HCT116 (cell line): ENCODE results near the gene RNF212B. TPM values are rescaled to one million over a fixed set of nuclear protein-coding genes. Genes with fewer than 3 reads are reported as not detected.

ENCODE experiments used
- ATAC-seq: fragments of 200-7000 bp; cut with Tn5 transposase; 2 replicates; pipeline ENCODE4 v1.9.1; 2020; ENCODE audit warnings: mild to moderate bottlenecking, moderate library complexity
- BruUV-seq: library from RNA; stranded (reverse); fragments of 400-500 nt; replicated peaks from 2 replicates; lab custom pipeline; 2021; lab: Mats Ljungman, UMichigan
- CTCF ChIA-PET: fragments of 300-600 bp; sonication (Branson Sonifier 250); formaldehyde crosslinking; loops from one replicate; lab custom pipeline; 2021; ENCODE audit warnings: antibody characterized with exemption; lab: Charles Lee
- POLR2A ChIA-PET: fragments of 300-600, 350-600 bp; sonication (Branson Sonifier 250); formaldehyde crosslinking; loops from one replicate; lab custom pipeline; 2021; ENCODE audit warnings: antibody characterized with exemption; lab: Charles Lee
- RAD21 ChIA-PET, 2 experiments: fragments of 300-600 bp; sonication (Branson Sonifier 250); formaldehyde crosslinking; loops; one replicate each; lab custom pipeline; 2023; ENCODE audit warnings: low total read pairs in 2 of 2; ENCODE audit not compliant: uncharacterized antibody in 2 of 2, unreplicated experiment in 2 of 2, low non-redundant PET in 1 of 2; lab: Charles Lee
- DNase-seq: peaks from one replicate; pipeline ENCODE4 v3.0.0-alpha.2; 2010; ENCODE audit warnings: low read depth, low spot score
- H2AFZ ChIP-seq: fragments of 200-600 bp; shearing (Covaris generic), sonication (generic); 2 replicates; pipeline ENCODE4 v1.6.1; 2017; ENCODE audit warnings: low read depth, mixed run types, mixed read lengths, antibody characterized with exemption, low read length; ENCODE audit not compliant: poor library complexity, severe bottlenecking
- H3K27ac ChIP-seq: 2 replicates; pipeline ENCODE4 v1.5.1; 2012; ENCODE audit warnings: low read depth, low read length
- H3K27me3 ChIP-seq: fragments of 200-600 bp; sonication (generic); 2 replicates; pipeline ENCODE4 v1.6.1; 2016; ENCODE audit warnings: mixed run types, low read length, mixed read lengths; ENCODE audit not compliant: insufficient read depth
- H3K36me3 ChIP-seq, 2 experiments: fragments of 200-500 bp in 1 of 2; fragments of 200-600 bp in 1 of 2; sonication (Bioruptor generic) in 1 of 2; sonication (generic) in 1 of 2; 2 replicates each; pipeline versions ENCODE4 v1.5.1 to v1.6.1; 2014 to 2016; ENCODE audit warnings: low read length in 2 of 2, inconsistent platforms in 1 of 2, mixed read lengths in 1 of 2, mixed run types in 1 of 2; ENCODE audit not compliant: insufficient read depth in 2 of 2, control insufficient read depth in 1 of 2
- H3K4me1 ChIP-seq, 2 experiments: fragments of 200-600 bp in 1 of 2; sonication (generic) in 1 of 2; 2 replicates each; pipeline versions ENCODE4 v1.5.1 to v1.6.1; 2012 to 2017; ENCODE audit warnings: low read length in 2 of 2, inconsistent platforms in 1 of 2, mild to moderate bottlenecking in 1 of 2, mixed read lengths in 1 of 2, mixed run types in 1 of 2, moderate library complexity in 1 of 2; ENCODE audit not compliant: insufficient read depth in 2 of 2, control insufficient read depth in 1 of 2
- H3K4me2 ChIP-seq: fragments of 200-600 bp; sonication (generic); 2 replicates; pipeline ENCODE4 v1.6.1; 2017; ENCODE audit warnings: mixed run types, low read length, mixed read lengths
- H3K4me3 ChIP-seq, 2 experiments: fragments of 200-600 bp in 1 of 2; sonication (generic) in 1 of 2; replicated peaks in 1 of 2; 2 replicates each; pipeline ENCODE4 v1.5.1; 2011 to 2016; ENCODE audit warnings: low read length in 2 of 2, control low read depth in 1 of 2, low read depth in 1 of 2, mild to moderate bottlenecking in 1 of 2, mixed read lengths in 1 of 2, mixed run types in 1 of 2
- H3K79me2 ChIP-seq: fragments of 200-600 bp; sonication (generic); 2 replicates; pipeline ENCODE4 v1.6.1; 2017; ENCODE audit warnings: mild to moderate bottlenecking, mixed run types, low read length, moderate library complexity, mixed read lengths; ENCODE audit not compliant: insufficient read depth
- H3K9ac ChIP-seq: fragments of 200-600 bp; sonication (generic); 2 replicates; pipeline ENCODE4 v1.6.1; 2016; ENCODE audit warnings: low read length, mixed read lengths
- H3K9me2 ChIP-seq: fragments of 200-600 bp; sonication (generic), shearing (Covaris generic); 2 replicates; pipeline ENCODE4 v1.6.1; 2017; ENCODE audit warnings: mixed run types, mild to moderate bottlenecking, moderate library complexity; ENCODE audit not compliant: insufficient read depth
- H3K9me3 ChIP-seq, 2 experiments: fragments of 200-500 bp in 1 of 2; fragments of 200-600 bp in 1 of 2; sonication (Bioruptor generic) in 1 of 2; sonication (generic) in 1 of 2; 2 replicates each; pipeline ENCODE4 v1.6.1; 2014 to 2017; ENCODE audit warnings: low read length in 2 of 2, mixed read lengths in 2 of 2, inconsistent platforms in 1 of 2, low read depth in 1 of 2, mild to moderate bottlenecking in 1 of 2, mixed run types in 1 of 2, moderate library complexity in 1 of 2; ENCODE audit not compliant: control insufficient read depth in 1 of 2, insufficient read depth in 1 of 2
- H4K20me1 ChIP-seq: fragments of 200-600 bp; sonication (generic), shearing (Covaris generic); 2 replicates; pipeline ENCODE4 v1.6.1; 2017; ENCODE audit warnings: mixed run types, mild to moderate bottlenecking, moderate library complexity; ENCODE audit not compliant: insufficient read depth
- CBX3 ChIP-seq: IDR thresholded peaks from 2 replicates; pipeline ENCODE4 v1.6.1; 2012; ENCODE audit warnings: low read depth
- CEBPB ChIP-seq: IDR thresholded peaks from 2 replicates; pipeline ENCODE4 v1.6.1; 2012; ENCODE audit warnings: low read depth
- EGR1 ChIP-seq: IDR thresholded peaks from 2 replicates; pipeline ENCODE4 v1.6.1; 2012; ENCODE audit warnings: low read depth
- EZH2 ChIP-seq: fragments of 200-600 bp; sonication (generic); IDR thresholded peaks from 2 replicates; pipeline ENCODE4 v1.6.1; 2017; ENCODE audit warnings: antibody characterized with exemption, mixed run types
- EZH2phosphoT487 ChIP-seq: fragments of 200-600 bp; IDR thresholded peaks from 2 replicates; pipeline ENCODE4 v1.6.1; 2018; ENCODE audit warnings: antibody characterized with exemption, borderline replicate concordance
- JUND ChIP-seq: IDR thresholded peaks from 2 replicates; pipeline ENCODE4 v1.6.1; 2012
- POLR2A ChIP-seq: IDR thresholded peaks from 2 replicates; pipeline ENCODE4 v1.7.0; 2011; ENCODE audit warnings: borderline replicate concordance; ENCODE audit not compliant: insufficient read depth, insufficient read length; ENCODE audit errors: extremely low read depth
- POLR2AphosphoS5 ChIP-seq: IDR thresholded peaks from 2 replicates; pipeline ENCODE4 v1.6.1; 2011; ENCODE audit warnings: mild to moderate bottlenecking, low read depth, low read length, moderate library complexity
- RAD21 ChIP-seq: IDR thresholded peaks from 2 replicates; pipeline ENCODE4 v1.6.1; 2012; ENCODE audit warnings: low read depth, mild to moderate bottlenecking
- SIN3A ChIP-seq: IDR thresholded peaks from 2 replicates; pipeline ENCODE4 v1.6.1; 2012; ENCODE audit warnings: low read depth
- TCF7L2 ChIP-seq: IDR thresholded peaks from 2 replicates; pipeline ENCODE4 v1.7.0; 2011; ENCODE audit warnings: borderline replicate concordance, inconsistent platforms; ENCODE audit not compliant: insufficient read depth, insufficient read length; ENCODE audit errors: extremely low read depth
- YY1 ChIP-seq: IDR thresholded peaks from 2 replicates; pipeline ENCODE4 v1.6.1; 2011; ENCODE audit warnings: low read length, low read depth, moderate library complexity, mild to moderate bottlenecking; ENCODE audit not compliant: insufficient replicate concordance; ENCODE audit errors: extremely low read depth
- ZFX ChIP-seq: fragments of 450-650 bp; IDR thresholded peaks from 2 replicates; pipeline ENCODE4 v1.6.1; 2017
- ZNF274 ChIP-seq: fragments of 200-500 bp; sonication (Bioruptor generic); IDR thresholded peaks from 2 replicates; pipeline ENCODE4 v1.6.1; 2014; ENCODE audit warnings: mild to moderate bottlenecking, low read depth, low read length, inconsistent platforms
- intact Hi-C: fragments of 100-400 bp; cut with micrococcal nuclease; formaldehyde crosslinking; loops from 2 replicates; pipeline ENCODE4 v1.10.0; 2022
- total RNA-seq: library from RNA; stranded (reverse); gene quantifications from one replicate; pipeline ENCODE4 v1.2.1, GENCODE V29; 2021; ENCODE audit not compliant: unreplicated experiment
- TF ChIP-seq, protein P1 (sequence below): IDR thresholded peaks from 2 replicates; pipeline ENCODE4 v1.6.1; 2012
- TF ChIP-seq, protein P2 (sequence below): IDR thresholded peaks from 2 replicates; pipeline ENCODE4 v1.6.1; 2012; ENCODE audit warnings: low read depth

RNF212B gene
- total RNA-seq, 1 experiment from 2014 or later = not detected

DNA sequence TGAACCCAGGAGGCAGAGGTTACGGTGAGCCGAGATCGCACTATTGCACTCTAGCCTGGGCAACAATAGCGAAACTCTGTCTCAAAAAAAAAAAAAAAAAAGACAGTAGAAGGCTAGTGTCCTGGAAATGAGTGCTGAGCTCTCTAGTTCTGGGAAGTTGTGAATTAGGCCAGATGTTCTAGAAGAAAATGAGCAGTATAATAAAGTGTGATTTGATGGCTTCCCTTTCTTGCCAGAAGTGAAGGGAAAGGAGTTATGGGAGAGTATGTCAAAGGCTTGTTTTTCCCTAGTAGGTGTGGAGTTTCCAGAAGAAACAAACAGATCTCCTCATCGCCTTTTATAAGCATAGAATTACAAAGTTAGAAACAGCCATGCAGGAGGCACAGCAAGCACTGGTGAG, 20.5 kb downstream of the RNF212B start:
- no peaks in the 10 kb centered on the region for H3K36me3 ChIP-seq
- no peak overlapping the region for H3K27ac ChIP-seq
- no peak for ATAC-seq
- ChIA-PET POLR2A (interaction anchor here (0.5 kb wide), 1 partner anchor 15 kb away, joined by 4 read pairs; no protein-coding TSS in a partner anchor), CTCF (interaction anchor here (0.8 kb wide), 1 partner anchor 181 kb away, joined by 3 read pairs; no protein-coding TSS in a partner anchor), RAD21 (interaction anchor here in 1 of 2 experiments (1.5 kb wide), 1 partner anchor 138 kb away, joined by 3 read pairs; no protein-coding TSS in a partner anchor)
- no peak overlapping the region for H3K4me2 ChIP-seq
- no peak overlapping the region for H2AFZ ChIP-seq
- H3K79me2 ChIP-seq = no peaks in the 10 kb centered on the region
- H3K9ac ChIP-seq = no peak overlapping the region
- no peak overlapping the region for H3K4me3 ChIP-seq
- intact Hi-C loops = no loop called here
- no peaks in the 10 kb centered on the region; the same call in 1 of the 2 replicates for H3K27me3 ChIP-seq
- no peaks in the 10 kb centered on the region for H3K9me2 ChIP-seq
- TF ChIP-seq, protein P1, sequence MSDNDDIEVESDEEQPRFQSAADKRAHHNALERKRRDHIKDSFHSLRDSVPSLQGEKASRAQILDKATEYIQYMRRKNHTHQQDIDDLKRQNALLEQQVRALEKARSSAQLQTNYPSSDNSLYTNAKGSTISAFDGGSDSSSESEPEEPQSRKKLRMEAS = no peak
- TF ChIP-seq JUND = no peak
- no peak for TF ChIP-seq ZNF274
- no peak for TF ChIP-seq TCF7L2
- TF ChIP-seq POLR2AphosphoS5 = no peak
- TF ChIP-seq SIN3A = no peak
- TF ChIP-seq CEBPB = no peak
- no peak for TF ChIP-seq ZFX
- TF ChIP-seq EZH2phosphoT487 = no peak
- TF ChIP-seq RAD21 = no peak
- no peak for TF ChIP-seq POLR2A
- no peak for TF ChIP-seq EGR1
- TF ChIP-seq, protein P2, sequence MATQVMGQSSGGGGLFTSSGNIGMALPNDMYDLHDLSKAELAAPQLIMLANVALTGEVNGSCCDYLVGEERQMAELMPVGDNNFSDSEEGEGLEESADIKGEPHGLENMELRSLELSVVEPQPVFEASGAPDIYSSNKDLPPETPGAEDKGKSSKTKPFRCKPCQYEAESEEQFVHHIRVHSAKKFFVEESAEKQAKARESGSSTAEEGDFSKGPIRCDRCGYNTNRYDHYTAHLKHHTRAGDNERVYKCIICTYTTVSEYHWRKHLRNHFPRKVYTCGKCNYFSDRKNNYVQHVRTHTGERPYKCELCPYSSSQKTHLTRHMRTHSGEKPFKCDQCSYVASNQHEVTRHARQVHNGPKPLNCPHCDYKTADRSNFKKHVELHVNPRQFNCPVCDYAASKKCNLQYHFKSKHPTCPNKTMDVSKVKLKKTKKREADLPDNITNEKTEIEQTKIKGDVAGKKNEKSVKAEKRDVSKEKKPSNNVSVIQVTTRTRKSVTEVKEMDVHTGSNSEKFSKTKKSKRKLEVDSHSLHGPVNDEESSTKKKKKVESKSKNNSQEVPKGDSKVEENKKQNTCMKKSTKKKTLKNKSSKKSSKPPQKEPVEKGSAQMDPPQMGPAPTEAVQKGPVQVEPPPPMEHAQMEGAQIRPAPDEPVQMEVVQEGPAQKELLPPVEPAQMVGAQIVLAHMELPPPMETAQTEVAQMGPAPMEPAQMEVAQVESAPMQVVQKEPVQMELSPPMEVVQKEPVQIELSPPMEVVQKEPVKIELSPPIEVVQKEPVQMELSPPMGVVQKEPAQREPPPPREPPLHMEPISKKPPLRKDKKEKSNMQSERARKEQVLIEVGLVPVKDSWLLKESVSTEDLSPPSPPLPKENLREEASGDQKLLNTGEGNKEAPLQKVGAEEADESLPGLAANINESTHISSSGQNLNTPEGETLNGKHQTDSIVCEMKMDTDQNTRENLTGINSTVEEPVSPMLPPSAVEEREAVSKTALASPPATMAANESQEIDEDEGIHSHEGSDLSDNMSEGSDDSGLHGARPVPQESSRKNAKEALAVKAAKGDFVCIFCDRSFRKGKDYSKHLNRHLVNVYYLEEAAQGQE = no peak
- no peak for TF ChIP-seq CBX3
- no peak for TF ChIP-seq EZH2
- TF ChIP-seq YY1 = no peak
- BruUV-seq = no TSS peak
- H4K20me1 ChIP-seq = no peaks in the 10 kb centered on the region
- H3K9me3 ChIP-seq = no peaks in the 10 kb centered on the region
- H3K4me1 ChIP-seq = no peaks in the 10 kb centered on the region
- DNase-seq = no peak
